Measurements from ENCODE around the gene GAL.

The GAL gene

GRCh38 chr11:68694431-68695297 lies 10.3 kb downstream of the GAL start:
- Mint-ChIP-seq H3K4me3 (no peak overlapping the region), H3K9me3 (no peaks in the 10 kb centered on the region), H3K36me3 (ENCODE audit: low read depth) (no peaks in the 10 kb centered on the region), H3K27ac (no peak overlapping the region), H3K4me1 (ENCODE audit: low read depth) (peaks cover 10% of the 10 kb centered on the region), H3K27me3 (ENCODE audit: low read depth) (peaks cover 27% of the 10 kb centered on the region)

- Mint-ChIP-seq H3K4me1 (ENCODE audit: low read depth) (peaks cover 8% of the 10 kb centered on the region), H3K27me3 (ENCODE audit: low read depth) (peaks cover 18% of the 10 kb centered on the region), H3K27ac (no peak overlapping the region), H3K9me3 (no peaks in the 10 kb centered on the region), H3K4me3 (no peak overlapping the region), H3K36me3 (ENCODE audit: low read depth) (no peaks in the 10 kb centered on the region)
These were observed 11.2 kb downstream of the GAL start for GRCh38 chr11:68695531-68695930.

- no peak overlapping the region for H3K4me3 Mint-ChIP-seq
- H3K36me3 Mint-ChIP-seq (ENCODE audit: low read depth), result no peaks in the 10 kb centered on the region
- H3K27me3 Mint-ChIP-seq (ENCODE audit: low read depth), result peaks cover 12% of the 10 kb centered on the region
- H3K27ac Mint-ChIP-seq, result no peak overlapping the region
- H3K9me3 Mint-ChIP-seq, result no peaks in the 10 kb centered on the region
- H3K4me1 Mint-ChIP-seq (ENCODE audit: low read depth), result no peaks in the 10 kb centered on the region
These were observed 14.6 kb downstream of the GAL start for GRCh38 chr11:68698993-68699392.

GRCh38 chr11:68704887-68705286 lies 20.5 kb downstream of the GAL start:
- Mint-ChIP-seq H3K27me3 (ENCODE audit: low read depth) (peaks cover 7% of the 10 kb centered on the region), H3K36me3 (ENCODE audit: low read depth) (no peaks in the 10 kb centered on the region), H3K4me1 (ENCODE audit: low read depth) (no peaks in the 10 kb centered on the region), H3K4me3 (no peak overlapping the region), H3K9me3 (no peaks in the 10 kb centered on the region), H3K27ac (no peak overlapping the region)

- H3K9me3 Mint-ChIP-seq, result no peaks in the 10 kb centered on the region
- no peaks in the 10 kb centered on the region for H3K36me3 Mint-ChIP-seq (ENCODE audit: low read depth)
- H3K4me3 Mint-ChIP-seq, result no peak overlapping the region
- no peak overlapping the region for H3K27ac Mint-ChIP-seq
- peaks cover 7% of the 10 kb centered on the region for H3K27me3 Mint-ChIP-seq (ENCODE audit: low read depth)
- H3K4me1 Mint-ChIP-seq (ENCODE audit: low read depth), result no peaks in the 10 kb centered on the region
These were observed 23.2 kb downstream of the GAL start for GRCh38 chr11:68707527-68707926.

GRCh38 chr11:68709062-68709461 lies 24.7 kb downstream of the GAL start:
- no peak overlapping the region for H3K4me3 Mint-ChIP-seq
- no peaks in the 10 kb centered on the region for H3K36me3 Mint-ChIP-seq (ENCODE audit: low read depth)
- H3K27me3 Mint-ChIP-seq (ENCODE audit: low read depth), result peaks cover 3% of the 10 kb centered on the region
- H3K4me1 Mint-ChIP-seq (ENCODE audit: low read depth), result no peaks in the 10 kb centered on the region
- no peak overlapping the region for H3K27ac Mint-ChIP-seq
- H3K9me3 Mint-ChIP-seq, result no peaks in the 10 kb centered on the region

- Mint-ChIP-seq H3K9me3 (no peaks in the 10 kb centered on the region), H3K4me3 (no peak overlapping the region), H3K27me3 (ENCODE audit: low read depth) (no peaks in the 10 kb centered on the region), H3K36me3 (ENCODE audit: low read depth) (no peaks in the 10 kb centered on the region), H3K4me1 (ENCODE audit: low read depth) (no peaks in the 10 kb centered on the region), H3K27ac (no peak overlapping the region)
These were observed 26.1 kb downstream of the GAL start for GRCh38 chr11:68710409-68710808.

GRCh38 chr11:68711114-68711513 lies 26.8 kb downstream of the GAL start:
- Mint-ChIP-seq H3K36me3 (ENCODE audit: low read depth) (no peaks in the 10 kb centered on the region), H3K4me3 (no peak overlapping the region), H3K4me1 (ENCODE audit: low read depth) (no peaks in the 10 kb centered on the region), H3K27ac (no peak overlapping the region), H3K9me3 (no peaks in the 10 kb centered on the region), H3K27me3 (ENCODE audit: low read depth) (no peaks in the 10 kb centered on the region)

GRCh38 chr11:68714060-68714856 lies 29.9 kb downstream of the GAL start:
- no peaks in the 10 kb centered on the region for H3K9me3 Mint-ChIP-seq
- no peaks in the 10 kb centered on the region for H3K36me3 Mint-ChIP-seq (ENCODE audit: low read depth)
- H3K4me1 Mint-ChIP-seq (ENCODE audit: low read depth), result no peaks in the 10 kb centered on the region
- H3K27me3 Mint-ChIP-seq (ENCODE audit: low read depth), result no peaks in the 10 kb centered on the region
- H3K27ac Mint-ChIP-seq, result no peak overlapping the region
- H3K4me3 Mint-ChIP-seq, result no peak overlapping the region

GRCh38 chr11:68715456-68716122 lies 31.2 kb downstream of the GAL start:
- H3K27ac Mint-ChIP-seq, result no peak overlapping the region
- H3K27me3 Mint-ChIP-seq (ENCODE audit: low read depth), result no peaks in the 10 kb centered on the region
- peaks cover 10% of the 10 kb centered on the region for H3K9me3 Mint-ChIP-seq
- no peaks in the 10 kb centered on the region for H3K36me3 Mint-ChIP-seq (ENCODE audit: low read depth)
- H3K4me1 Mint-ChIP-seq (ENCODE audit: low read depth), result no peaks in the 10 kb centered on the region
- no peak overlapping the region for H3K4me3 Mint-ChIP-seq

- Mint-ChIP-seq H3K36me3 (ENCODE audit: low read depth) (no peaks in the 10 kb centered on the region), H3K4me1 (ENCODE audit: low read depth) (no peaks in the 10 kb centered on the region), H3K4me3 (no peak overlapping the region), H3K27me3 (ENCODE audit: low read depth) (peaks cover 17% of the 10 kb centered on the region), H3K9me3 (peaks cover 10% of the 10 kb centered on the region), H3K27ac (no peak overlapping the region)
These were observed 36.7 kb downstream of the GAL start for GRCh38 chr11:68721075-68721474.

GRCh38 chr11:68722143-68722542 lies 37.8 kb downstream of the GAL start:
- H3K9me3 Mint-ChIP-seq, result peaks cover 10% of the 10 kb centered on the region
- H3K4me3 Mint-ChIP-seq, result no peak overlapping the region
- no peak overlapping the region for H3K27ac Mint-ChIP-seq
- H3K36me3 Mint-ChIP-seq (ENCODE audit: low read depth), result no peaks in the 10 kb centered on the region
- H3K4me1 Mint-ChIP-seq (ENCODE audit: low read depth), result no peaks in the 10 kb centered on the region
- peaks cover 18% of the 10 kb centered on the region for H3K27me3 Mint-ChIP-seq (ENCODE audit: low read depth)

- Mint-ChIP-seq H3K27ac (no peak overlapping the region), H3K27me3 (ENCODE audit: low read depth) (peaks cover 26% of the 10 kb centered on the region), H3K9me3 (peaks cover 10% of the 10 kb centered on the region), H3K4me1 (ENCODE audit: low read depth) (no peaks in the 10 kb centered on the region), H3K36me3 (ENCODE audit: low read depth) (no peaks in the 10 kb centered on the region), H3K4me3 (no peak overlapping the region)
These were observed 39.9 kb downstream of the GAL start for GRCh38 chr11:68724293-68724692.

- H3K36me3 Mint-ChIP-seq (ENCODE audit: low read depth), result no peaks in the 10 kb centered on the region
- no peaks in the 10 kb centered on the region for H3K9me3 Mint-ChIP-seq
- H3K27ac Mint-ChIP-seq, result no peak overlapping the region
- H3K4me3 Mint-ChIP-seq, result no peak overlapping the region
- H3K27me3 Mint-ChIP-seq (ENCODE audit: low read depth), result peaks cover 12% of the 10 kb centered on the region
- H3K4me1 Mint-ChIP-seq (ENCODE audit: low read depth), result no peaks in the 10 kb centered on the region
These were observed 43.4 kb downstream of the GAL start for GRCh38 chr11:68727783-68728182.
